Measurements from ENCODE around the gene B4GALNT3.
"Not testable (repeated sequence)": the region's sequence is repeated elsewhere in the genome, so short reads cannot be mapped to it uniquely, and the experiment has no call there.

The B4GALNT3 gene

GRCh38 chr12:459430-460258, at the start of gene B4GALNT3:
Gene B4GALNT3 (plus strand): TSS chr12:459939. CDS start chr12:460377, 438 bp downstream.
- DNase-seq: peak; percentile 45

GRCh38 chr12:414859-415258, 44.9 kb upstream of the B4GALNT3 start:
- DNase-seq: no peak

DNA sequence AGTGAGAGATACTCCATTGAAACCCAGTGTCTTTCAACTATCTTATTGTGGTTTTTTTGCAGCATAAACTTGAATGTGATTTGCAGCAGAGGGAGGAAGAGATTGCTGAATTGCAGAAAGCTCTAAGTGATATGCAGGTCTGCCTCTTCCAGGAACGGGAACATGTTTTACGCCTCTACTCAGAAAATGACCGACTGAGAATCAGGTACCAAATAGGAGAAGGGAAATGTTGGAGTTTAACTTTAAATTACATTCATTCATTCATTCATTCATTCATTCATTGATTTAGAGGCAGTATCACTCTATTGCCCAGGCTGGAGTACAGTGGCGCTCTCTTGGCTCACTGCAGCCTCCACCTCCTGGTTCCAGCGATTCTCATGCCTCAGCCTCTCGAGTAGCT, 41.3 kb upstream of the B4GALNT3 start:
- no peak for DNase-seq

DNA sequence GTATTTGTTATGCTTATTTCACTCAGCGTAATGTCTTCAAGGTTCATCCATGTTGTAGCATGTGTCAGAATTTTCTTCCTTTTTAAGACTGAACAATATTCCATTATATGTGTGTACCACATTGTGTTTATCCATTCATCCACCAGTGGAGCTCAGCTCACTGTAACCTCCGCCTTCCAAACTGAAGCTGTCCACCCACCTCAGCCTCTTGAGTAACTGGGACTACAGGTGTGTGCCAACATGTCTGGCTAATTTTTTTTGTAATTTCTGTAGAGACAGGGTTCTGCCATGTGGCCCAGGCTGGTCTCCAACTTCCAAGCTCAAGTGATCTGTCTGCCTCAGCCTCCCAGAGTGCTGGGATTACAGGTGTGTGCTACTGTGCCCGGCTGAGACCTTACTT, 37.2 kb upstream of the B4GALNT3 start:
- DNase-seq: no peak

- not testable (repeated sequence) for DNase-seq
Observed at GRCh38 chr12:435737-436136, 24.0 kb upstream of the B4GALNT3 start.

DNA sequence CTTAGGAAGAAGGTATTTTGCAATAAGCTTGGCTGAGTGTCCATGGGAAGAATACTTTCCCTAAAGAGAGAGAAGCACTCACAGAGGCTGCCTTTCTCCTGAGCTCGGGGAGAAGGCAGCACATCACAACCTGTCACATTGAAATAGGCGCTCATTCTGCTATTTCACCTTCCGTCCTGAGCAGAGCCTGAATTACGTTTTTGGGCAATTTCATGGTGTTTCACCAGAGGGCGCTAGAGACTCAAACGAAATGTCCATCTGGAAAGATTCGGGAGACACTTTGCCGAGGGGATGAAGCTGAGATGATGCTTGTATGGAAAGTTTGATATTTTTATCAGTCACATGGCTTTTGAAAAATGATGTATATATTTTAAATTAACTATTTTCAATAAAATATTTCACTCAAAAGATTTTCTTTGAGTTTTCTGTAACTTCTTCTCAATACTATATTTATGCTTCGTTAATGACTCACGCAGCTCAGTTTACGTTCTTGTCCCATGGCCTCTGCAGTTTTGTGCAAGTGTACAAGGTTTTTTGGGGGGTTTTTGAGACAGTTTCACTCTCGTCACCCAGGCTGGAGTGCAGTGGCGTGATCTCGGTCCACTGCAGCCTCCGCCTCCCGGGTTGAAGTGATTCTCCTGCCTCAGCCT, 17.4 kb upstream of the B4GALNT3 start:
- DNase-seq: peak; percentile 20

GRCh38 chr12:447141-447540, 12.6 kb upstream of the B4GALNT3 start:
- DNase-seq: no peak

- no peak for DNase-seq
Observed at GRCh38 chr12:449203-449602, 10.5 kb upstream of the B4GALNT3 start.

- DNase-seq: no peak
Observed at GRCh38 chr12:450438-450837, 9.3 kb upstream of the B4GALNT3 start.

- no peak for DNase-seq
Observed at GRCh38 chr12:452667-453210, 7.0 kb upstream of the B4GALNT3 start.

DNA sequence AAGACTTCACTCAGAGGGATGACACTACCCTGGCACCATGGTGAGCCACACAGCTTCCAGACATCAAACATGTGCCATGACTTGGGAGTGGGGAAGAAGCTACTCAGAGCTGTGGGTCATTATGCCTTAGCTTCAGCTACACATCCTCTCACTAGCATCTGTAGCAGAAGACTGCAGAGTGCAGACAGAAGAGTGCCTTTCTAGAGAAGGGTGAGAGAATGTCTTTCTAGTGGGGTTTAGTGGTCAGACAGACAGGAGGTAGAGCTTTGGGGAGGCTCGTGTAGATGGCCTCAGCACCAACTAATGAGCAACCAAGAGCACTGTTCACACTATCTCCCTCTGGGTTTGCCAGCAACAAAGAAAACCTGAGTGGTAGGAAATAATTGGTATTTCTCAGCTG, 4.9 kb upstream of the B4GALNT3 start:
- DNase-seq: no peak

GRCh38 chr12:455821-456220, 3.9 kb upstream of the B4GALNT3 start:
- no peak for DNase-seq

GRCh38 chr12:457676-458075, 2.1 kb upstream of the B4GALNT3 start:
- no peak for DNase-seq

DNA sequence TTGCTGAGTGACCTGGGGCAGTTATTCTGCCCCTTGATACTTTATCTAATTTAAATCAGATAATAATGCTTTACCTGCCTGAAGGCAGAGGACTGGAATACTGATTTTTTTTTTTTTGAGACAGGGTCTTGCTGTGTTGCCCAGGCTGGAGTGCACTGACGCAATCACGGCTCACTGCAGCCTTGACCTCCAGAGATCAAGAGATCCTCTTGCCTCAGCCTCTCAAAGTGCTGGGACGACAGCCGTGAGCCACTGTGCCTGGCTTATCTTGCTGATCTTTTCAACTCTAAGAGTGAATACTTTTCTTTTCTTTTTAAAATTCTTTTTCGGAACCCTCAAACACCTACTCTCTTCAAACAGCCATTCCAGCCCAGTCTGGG, 699 bp upstream of the B4GALNT3 start:
- no peak for DNase-seq

DNA sequence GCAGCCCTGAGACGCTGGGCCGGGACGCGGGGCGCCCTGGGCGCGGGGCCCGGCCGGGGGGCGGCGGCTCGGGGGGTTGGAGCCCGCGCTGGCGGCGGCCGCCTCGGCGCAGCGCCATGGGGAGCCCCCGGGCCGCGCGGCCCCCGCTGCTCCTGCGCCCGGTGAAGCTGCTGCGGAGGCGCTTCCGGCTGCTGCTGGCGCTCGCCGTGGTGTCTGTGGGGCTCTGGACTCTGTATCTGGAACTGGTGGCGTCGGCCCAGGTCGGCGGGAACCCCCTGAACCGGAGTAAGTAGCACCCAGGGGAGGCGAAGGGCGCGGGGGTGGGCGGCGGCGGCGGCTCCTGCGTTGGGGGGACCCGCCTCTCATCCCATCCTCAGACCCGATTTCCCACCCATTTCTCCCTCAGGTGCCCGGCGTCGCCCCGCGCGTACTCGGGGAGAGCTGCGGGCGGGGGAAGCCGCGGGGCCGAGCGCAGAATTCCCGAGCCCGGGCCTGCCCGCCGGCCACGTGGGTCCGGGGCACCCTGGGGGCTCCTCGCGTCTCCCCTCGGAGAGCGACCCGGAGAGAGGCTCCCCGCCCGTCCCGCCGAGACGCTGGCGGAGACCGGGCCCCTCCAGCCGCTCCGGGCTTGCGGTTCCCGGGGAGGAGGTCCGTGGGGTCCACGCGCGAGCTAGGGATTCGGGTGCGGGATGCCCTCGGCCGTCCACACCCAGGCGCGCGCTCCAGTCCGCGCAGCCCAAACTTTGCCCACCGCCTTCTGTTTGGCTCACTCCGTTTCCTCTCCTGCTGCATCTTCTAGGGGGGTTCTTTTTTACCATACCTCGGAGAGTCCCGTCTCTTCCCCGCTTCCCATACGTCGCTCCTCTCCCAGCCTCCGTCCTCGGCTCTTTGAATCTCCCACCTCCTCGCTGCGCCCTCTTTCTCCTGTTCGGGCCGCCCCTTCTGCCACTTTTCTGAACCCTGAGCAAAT, 807 bp downstream of the B4GALNT3 start:
- DNase-seq: no peak

GRCh38 chr12:461425-461824, 1.7 kb downstream of the B4GALNT3 start:
- DNase-seq: no peak

DNA sequence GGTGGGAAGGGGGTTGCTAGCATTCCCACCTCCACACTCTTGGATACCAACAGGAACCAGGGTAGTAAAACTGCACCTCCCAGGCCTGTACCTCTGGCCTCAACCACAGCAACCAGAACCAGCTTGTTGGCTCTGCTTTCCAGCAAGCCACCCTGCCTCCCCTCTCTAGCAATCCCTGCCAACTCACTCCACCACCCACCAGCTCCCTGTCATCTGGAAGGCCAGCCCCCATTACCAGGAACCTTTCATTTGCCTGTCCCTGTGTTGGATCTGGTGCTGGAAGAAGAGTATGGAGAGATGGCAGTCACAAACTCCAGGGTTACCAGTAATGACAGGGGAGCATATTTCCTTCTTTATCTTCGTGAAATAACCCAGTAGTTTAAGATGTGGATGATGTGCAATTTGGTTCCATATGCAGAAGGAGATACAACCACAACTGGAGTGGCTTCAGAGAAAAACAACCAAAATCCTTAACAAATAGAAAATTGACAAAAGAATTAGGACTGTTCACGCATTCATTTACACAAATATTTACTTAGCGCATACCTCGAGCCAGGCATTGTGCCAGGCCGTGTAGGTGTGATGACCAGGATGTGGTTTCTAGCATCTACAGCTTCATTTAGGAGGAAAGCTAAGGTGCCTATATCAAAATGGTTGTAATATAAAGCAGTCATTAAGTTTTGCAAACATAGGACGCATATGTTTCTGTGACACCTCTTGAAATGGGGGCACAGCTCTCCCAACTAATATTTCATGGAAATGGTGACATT, 3.4 kb downstream of the B4GALNT3 start:
- no peak for DNase-seq

- DNase-seq: no peak
Observed at GRCh38 chr12:464484-465267, 4.9 kb downstream of the B4GALNT3 start.

DNA sequence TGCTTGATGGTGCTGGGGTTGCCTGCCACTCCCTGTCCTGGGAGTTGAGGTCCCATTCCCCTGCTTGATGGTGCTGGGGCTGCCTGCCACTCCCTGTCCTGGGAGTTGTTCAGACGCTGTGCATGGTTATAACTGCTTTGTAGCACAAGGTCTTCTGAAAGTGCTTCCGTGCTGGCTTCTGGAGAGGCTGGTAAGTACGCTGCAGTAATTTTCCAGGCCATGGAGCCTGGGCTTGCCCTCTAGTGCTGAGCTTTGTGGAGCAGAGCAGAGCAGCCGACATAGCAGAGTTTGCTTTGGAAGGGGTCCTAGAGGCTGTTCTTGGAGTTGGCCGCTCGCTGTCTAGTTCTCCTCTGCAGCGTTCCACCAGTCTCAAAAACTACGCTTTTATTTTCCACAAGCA, 6.3 kb downstream of the B4GALNT3 start:
- DNase-seq: no peak

DNA sequence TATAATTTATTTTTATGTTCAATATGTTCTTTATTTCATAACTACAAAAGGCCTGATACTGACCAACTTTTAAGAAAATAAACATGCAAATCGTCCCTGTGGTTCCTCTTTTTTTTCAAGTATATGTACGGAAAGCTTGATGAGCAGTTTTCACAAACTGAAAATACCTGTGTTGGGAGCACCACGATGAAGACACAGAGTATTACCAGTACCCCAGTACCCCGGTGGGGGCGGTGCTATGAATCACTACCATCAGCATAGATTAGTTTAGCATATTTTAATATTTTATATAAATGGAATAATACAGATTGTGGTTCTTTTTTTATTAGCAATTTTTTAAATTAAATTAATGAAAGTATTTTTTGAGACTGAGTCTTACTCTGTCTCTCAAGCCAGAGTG, 7.0 kb downstream of the B4GALNT3 start:
- no peak for DNase-seq

DNA sequence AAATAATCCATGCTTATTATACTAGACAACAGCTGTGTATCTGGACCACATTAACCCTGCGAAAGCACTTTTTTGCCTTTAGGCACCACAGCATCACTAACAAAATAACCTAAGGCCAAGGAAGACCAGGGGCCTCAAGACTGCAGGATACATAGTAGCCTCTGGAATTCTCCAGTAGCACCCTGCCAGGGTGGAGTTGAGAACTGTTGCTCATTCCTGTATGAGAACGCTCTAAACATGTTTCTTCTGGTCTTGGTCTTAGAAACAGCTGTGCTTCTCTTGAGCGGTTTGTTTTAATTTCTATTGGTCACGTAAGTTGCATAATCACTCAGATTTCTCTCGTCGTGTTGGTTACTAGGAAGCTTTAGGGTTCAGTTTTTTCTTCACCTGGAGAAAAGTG, 7.9 kb downstream of the B4GALNT3 start:
- no peak for DNase-seq
